ENCODE measurements around the gene SUCLG1. TPM values are rescaled to one million over a fixed set of nuclear protein-coding genes. Genes with fewer than 3 reads are reported as not detected.
A peak's percentile ranks its signal among the peaks of the same experiment; 100 is the strongest.
"Not testable (repeated sequence)": the region's sequence is repeated elsewhere in the genome, so short reads cannot be mapped to it uniquely, and the experiment has no call there.

The SUCLG1 gene
- polyA plus RNA-seq, 1 donor, result 189 TPM

GRCh38 chr2:84472856-84473565 lies 13.9 kb upstream of the SUCLG1 start:
- no peak for DNase-seq

DNA sequence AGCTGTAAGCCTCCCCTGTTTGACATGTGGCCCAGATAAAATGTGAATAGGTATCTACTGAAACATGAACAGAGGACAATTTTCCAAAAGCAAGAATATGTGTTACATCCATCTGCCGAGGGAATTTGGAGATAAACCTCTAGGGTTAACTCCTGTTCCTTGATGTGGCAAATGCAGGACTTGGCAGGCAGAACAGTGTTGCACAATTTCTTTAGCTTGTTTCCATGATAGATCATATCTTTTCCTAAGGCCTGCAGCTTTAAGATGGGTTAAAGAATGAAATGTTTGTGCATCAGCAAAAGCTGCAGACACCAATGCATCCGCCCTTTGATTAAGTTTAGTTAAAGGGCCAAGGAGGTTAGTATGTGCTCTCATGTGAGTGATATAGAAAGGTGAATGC lies 13.3 kb upstream of the SUCLG1 start:
- DNase-seq, result not testable (repeated sequence)

- DNase-seq, result no peak
Measured at GRCh38 chr2:84467389-84467788, 8.3 kb upstream of the SUCLG1 start.

GRCh38 chr2:84461310-84461709 lies 2.2 kb upstream of the SUCLG1 start:
- DNase-seq, result no peak

DNA sequence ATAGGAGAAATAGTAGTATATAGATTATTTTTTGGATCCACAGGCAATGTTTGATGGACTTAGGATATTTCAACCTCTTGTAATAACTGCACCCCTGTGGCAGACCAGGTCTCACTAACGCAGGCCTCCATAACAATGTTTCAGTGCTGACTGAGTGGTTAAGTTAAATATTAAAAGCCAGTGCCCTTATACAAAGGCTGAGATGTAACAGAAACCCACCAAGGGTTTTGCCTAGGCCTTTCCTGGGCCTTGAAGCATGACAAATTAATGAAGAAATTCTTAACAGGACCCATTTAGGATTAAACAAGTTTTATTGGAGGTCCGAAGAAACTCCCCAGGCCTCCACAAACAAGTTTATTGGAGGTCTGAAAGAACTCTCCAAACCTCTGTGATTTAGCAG lies 1.6 kb upstream of the SUCLG1 start:
- no peak for DNase-seq

GRCh38 chr2:84459944-84460429 lies 907 bp upstream of the SUCLG1 start:
- DNase-seq, result no peak

- peak; percentile 24 for DNase-seq
Measured at GRCh38 chr2:84458551-84459017, 496 bp downstream of the SUCLG1 start.

GRCh38 chr2:84457686-84458085 lies 1.4 kb downstream of the SUCLG1 start:
- no peak for DNase-seq

- DNase-seq, result no peak
Measured at GRCh38 chr2:84456156-84456555, 2.9 kb downstream of the SUCLG1 start.

- DNase-seq, result no peak
Measured at GRCh38 chr2:84454581-84454980, 4.5 kb downstream of the SUCLG1 start.

DNA sequence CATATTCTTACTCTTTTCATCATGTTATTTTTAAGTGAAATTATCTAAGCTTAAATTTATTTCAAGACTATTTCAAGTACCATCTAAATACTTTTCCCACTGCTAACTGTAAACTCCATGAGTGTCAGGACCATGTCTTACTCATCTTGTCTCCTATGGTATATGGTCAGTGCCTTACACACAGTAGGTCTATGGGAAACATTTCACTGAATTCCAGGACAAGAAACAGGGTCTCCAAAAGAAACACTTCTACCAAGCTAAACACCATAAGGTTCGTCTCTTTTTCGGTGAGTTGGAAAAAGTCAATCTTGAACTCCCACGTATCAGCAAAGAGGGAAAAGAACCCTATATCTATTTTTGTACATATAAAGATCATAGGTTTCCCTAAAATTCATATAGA lies 6.5 kb downstream of the SUCLG1 start:
- no peak for DNase-seq

GRCh38 chr2:84451579-84451978 lies 7.5 kb downstream of the SUCLG1 start:
- no peak for DNase-seq

- no peak for DNase-seq
Measured at GRCh38 chr2:84450288-84451227, 8.5 kb downstream of the SUCLG1 start.

DNA sequence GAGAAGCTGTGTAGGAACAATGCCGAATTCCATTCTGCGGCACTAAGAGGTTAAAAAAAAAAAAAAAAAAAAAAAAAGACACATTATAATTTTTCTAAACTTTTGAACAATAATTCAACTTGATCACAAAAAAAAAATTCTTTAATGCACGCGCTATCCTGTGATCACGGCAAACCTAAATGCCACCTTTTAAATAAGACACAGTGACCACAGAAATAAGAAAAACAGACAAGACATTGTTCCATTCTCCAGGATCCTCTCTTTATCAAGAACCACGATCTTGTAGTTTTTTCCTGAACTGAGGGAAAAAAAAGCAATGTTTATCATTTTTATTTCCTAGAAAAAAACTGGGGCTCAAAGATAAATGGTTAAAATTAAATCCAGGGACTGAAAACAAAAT lies 9.4 kb downstream of the SUCLG1 start:
- DNase-seq, result no peak

DNA sequence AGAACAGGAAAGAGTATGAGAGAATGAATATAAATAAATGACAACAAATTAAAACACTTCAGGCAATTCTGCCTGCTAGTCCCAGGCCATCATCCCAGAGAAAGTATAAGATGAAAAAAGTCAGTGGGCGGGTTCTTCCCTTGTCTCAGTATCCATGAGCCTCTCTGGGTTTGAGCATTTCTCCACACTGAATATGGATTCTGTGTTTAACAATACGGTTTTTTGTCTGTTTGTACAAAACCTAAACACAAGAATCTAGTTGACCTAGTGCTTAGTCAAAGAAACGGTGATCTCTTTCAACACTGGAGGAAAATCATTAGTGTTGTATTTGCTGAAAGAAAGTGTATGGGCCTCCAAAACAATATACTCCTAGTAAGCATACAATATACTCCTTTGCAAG lies 10.0 kb downstream of the SUCLG1 start:
- DNase-seq, result no peak

- no peak for DNase-seq
Measured at GRCh38 chr2:84443477-84443876, 15.6 kb downstream of the SUCLG1 start.

DNA sequence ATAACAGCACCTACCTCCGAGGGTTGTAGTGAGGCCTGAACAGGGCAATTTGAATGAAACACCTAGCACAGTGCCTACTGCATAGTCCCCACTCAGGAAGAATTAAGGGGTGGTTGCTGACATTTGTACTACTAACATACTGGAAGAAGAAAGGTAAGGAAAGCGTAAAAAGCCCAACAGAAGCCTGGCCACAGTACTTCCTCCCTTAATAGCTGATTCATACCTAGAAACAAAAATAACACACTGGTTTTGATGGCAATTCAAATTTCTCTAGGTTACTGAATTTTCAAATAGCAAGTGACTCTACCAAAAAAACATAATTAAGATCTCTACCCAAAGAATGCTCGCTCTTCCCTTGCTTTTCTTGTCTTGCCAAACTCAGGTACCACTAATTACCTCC lies 16.2 kb downstream of the SUCLG1 start:
- DNase-seq, result no peak

GRCh38 chr2:84441505-84441904 lies 17.6 kb downstream of the SUCLG1 start:
- no peak for DNase-seq

DNA sequence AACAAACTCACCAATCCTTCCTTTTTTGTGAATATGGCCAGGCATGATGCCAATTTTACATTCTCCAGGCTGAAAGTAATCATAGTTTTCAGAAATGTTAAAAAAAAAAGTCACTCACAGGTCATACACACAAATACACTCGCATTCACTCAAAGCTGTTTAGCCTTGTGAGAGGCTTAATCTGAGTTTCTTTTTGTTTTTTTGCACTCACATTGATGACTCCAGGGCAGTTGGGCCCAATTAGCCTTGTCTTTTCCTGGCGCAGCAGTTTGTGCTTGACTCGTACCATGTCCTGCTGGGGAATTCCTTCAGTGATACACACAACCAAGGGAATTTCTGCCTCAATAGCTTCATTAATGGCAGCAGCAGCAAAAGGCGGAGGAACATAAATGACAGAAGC lies 18.0 kb downstream of the SUCLG1 start:
- DNase-seq, result no peak

DNA sequence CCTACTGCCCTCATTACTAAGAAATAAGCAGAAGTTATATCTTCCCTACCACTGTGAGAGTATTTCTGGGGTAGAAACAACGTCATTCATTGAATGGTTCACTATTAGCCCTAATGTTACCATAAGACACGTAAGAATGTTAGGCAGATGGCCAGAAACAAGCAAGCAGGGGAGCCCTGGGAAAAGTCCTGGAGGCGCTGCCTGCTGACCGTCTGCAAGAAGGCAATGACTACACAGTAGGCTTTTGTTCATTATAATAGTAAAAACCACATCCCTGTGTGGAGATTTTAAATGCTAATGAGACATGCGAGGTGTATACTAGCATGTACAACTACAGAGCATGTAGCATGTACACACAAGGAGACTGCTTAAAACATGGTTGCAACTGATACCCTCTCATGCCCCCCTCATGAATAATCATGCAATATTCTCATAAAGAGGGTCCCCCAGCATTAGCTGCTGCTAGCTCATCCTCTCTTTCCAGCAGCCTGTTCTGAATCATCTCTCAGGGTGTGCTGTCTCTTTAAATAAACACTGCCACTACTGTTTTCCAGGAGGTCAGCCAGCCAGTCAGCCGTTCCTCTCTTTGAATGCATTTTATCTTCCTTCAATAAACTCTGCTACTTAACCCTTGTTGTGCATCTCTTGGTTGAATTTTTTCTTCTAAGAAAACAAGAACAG lies 23.6 kb downstream of the SUCLG1 start:
- peak; percentile 25 for DNase-seq

- no peak for DNase-seq
Measured at GRCh38 chr2:84429328-84429727, 29.8 kb downstream of the SUCLG1 start.

Data from left kidney (tissue), 2 donors.